PC-3 (cell line): ENCODE results near the gene SLC7A6OS. TPM values are rescaled to one million over a fixed set of nuclear protein-coding genes. Genes with fewer than 3 reads are reported as not detected.

Experiments used
- ATAC-seq: fragments of 200-7000 bp; cut with Tn5 transposase; 2 replicates; pipeline ENCODE4 v1.9.1; 2020; ENCODE audit warnings: mild to moderate bottlenecking, moderate library complexity
- BruUV-seq: library from RNA; stranded (reverse); fragments of 400-500 nt; replicated peaks from 2 replicates; lab custom pipeline; 2021; lab: Mats Ljungman, UMichigan
- CTCF ChIA-PET: fragments of 300-600 bp; sonication (Branson Sonifier 250); formaldehyde crosslinking; loops from one replicate; lab custom pipeline; 2022; ENCODE audit warnings: antibody characterized with exemption; lab: Charles Lee
- POLR2A ChIA-PET: fragments of 300-600 bp; sonication (Branson Sonifier 250); formaldehyde crosslinking; loops from one replicate; lab custom pipeline; 2022; ENCODE audit warnings: antibody characterized with exemption; ENCODE audit not compliant: unreplicated experiment; lab: Charles Lee
- DNase-seq: peaks from one replicate; pipeline ENCODE4 v3.0.0-alpha.2; 2015
- H2AFZ ChIP-seq: fragments of 300-600 bp; sonication (generic); 2 replicates; pipeline ENCODE4 v1.6.0; 2016; ENCODE audit warnings: antibody characterized with exemption, low read length
- H3F3A ChIP-seq: fragments of 300-600 bp; sonication (generic); one replicate; pipeline ENCODE4 v1.6.0; 2017; ENCODE audit warnings: antibody characterized with exemption, low read length, control low read depth, mild to moderate bottlenecking; ENCODE audit not compliant: unreplicated experiment
- H3K27ac ChIP-seq: fragments of 300-600 bp; sonication (generic); 2 replicates; pipeline ENCODE4 v1.5.1; 2016; ENCODE audit warnings: mild to moderate bottlenecking, low read length
- H3K27me3 ChIP-seq: fragments of 300-600 bp; sonication (generic); 2 replicates; pipeline ENCODE4 v1.6.1; 2016; ENCODE audit warnings: low read length, mixed read lengths
- H3K36me3 ChIP-seq: fragments of 300-600 bp; sonication (generic); 2 replicates; pipeline ENCODE4 v1.6.1; 2016; ENCODE audit warnings: low read depth, mixed run types, low read length, mixed read lengths
- H3K4me1 ChIP-seq: fragments of 300-600 bp; sonication (generic); 2 replicates; pipeline ENCODE4 v1.5.1; 2016; ENCODE audit warnings: low read length; ENCODE audit not compliant: insufficient read depth
- H3K4me2 ChIP-seq: fragments of 300-600 bp; sonication (generic); 2 replicates; pipeline ENCODE4 v1.6.0; 2016; ENCODE audit warnings: low read length
- H3K4me3 ChIP-seq: fragments of 300-600 bp; sonication (generic); 2 replicates; pipeline ENCODE4 v1.5.1; 2016; ENCODE audit warnings: mild to moderate bottlenecking, low read length, mixed read lengths
- H3K79me2 ChIP-seq: fragments of 300-600 bp; sonication (generic); 2 replicates; pipeline ENCODE4 v1.6.1; 2017; ENCODE audit warnings: low read length, mixed read lengths
- H3K9ac ChIP-seq: fragments of 300-600 bp; sonication (generic); 2 replicates; pipeline ENCODE4 v1.6.0; 2016; ENCODE audit warnings: mild to moderate bottlenecking, low read length
- H3K9me2 ChIP-seq: fragments of 300-600 bp; sonication (generic); replicated peaks from 2 replicates; pipeline ENCODE4 v1.6.1; 2016; ENCODE audit warnings: mixed run types, low read length, mixed read lengths
- H3K9me3 ChIP-seq: fragments of 300-600 bp; sonication (generic); 2 replicates; pipeline ENCODE4 v1.6.1; 2016; ENCODE audit warnings: low read length, mixed read lengths
- H4K20me1 ChIP-seq: fragments of 300-600 bp; sonication (generic); 2 replicates; pipeline ENCODE4 v1.6.1; 2016; ENCODE audit warnings: low read length, mixed read lengths
- CTCF ChIP-seq: fragments of 300-600 bp; sonication (generic); conservative IDR thresholded peaks from 2 replicates; pipeline ENCODE4 v1.5.1; 2017; ENCODE audit warnings: antibody characterized with exemption, low read depth, mild to moderate bottlenecking, low read length
- EZH2 ChIP-seq: fragments of 300-600 bp; sonication (generic); IDR thresholded peaks from one replicate; pipeline ENCODE4 v1.6.1; 2017; ENCODE audit warnings: antibody characterized with exemption, mild to moderate bottlenecking, low read length; ENCODE audit not compliant: unreplicated experiment
- EZH2phosphoT487 ChIP-seq: fragments of 300-600 bp; sonication (generic); IDR thresholded peaks from 2 replicates; pipeline ENCODE4 v1.6.1; 2018; ENCODE audit warnings: mild to moderate bottlenecking, antibody characterized with exemption, low read length, borderline replicate concordance
- intact Hi-C: fragments of 100-400 bp; cut with micrococcal nuclease; formaldehyde crosslinking; loops from 2 replicates; pipeline ENCODE4 v1.9.0; 2023
- total RNA-seq: library from RNA; depleted of rRNA; stranded (reverse); fragments of >200 nt; gene quantifications from 2 replicates; pipeline ENCODE4 v1.2.3, GENCODE V29; 2014

The SLC7A6OS gene
- total RNA-seq, 1 experiment from 2014 or later: 12.6 TPM

GRCh38 chr16:68344252-68344651 lies 33.5 kb upstream of the SLC7A6OS start:
- Histone ChIP-seq H3K4me3 (no peak overlapping the region), H3K9ac (no peak overlapping the region), H3K27me3 (no peaks in the 10 kb centered on the region), H3K4me1 (no peaks in the 10 kb centered on the region), H3K27ac (no peak overlapping the region), H2AFZ (no peak overlapping the region), H3K9me2 (no peaks in the 10 kb centered on the region), H3K4me2 (no peak overlapping the region), H3K9me3 (no peaks in the 10 kb centered on the region), H3F3A (no peaks in the 10 kb centered on the region), H4K20me1 (no peaks in the 10 kb centered on the region), H3K79me2 (no peaks in the 10 kb centered on the region), H3K36me3 (no peaks in the 10 kb centered on the region; the same call in 1 of the 2 replicates)
- BruUV-seq: no TSS peak
- intact Hi-C loops: no loop called here
- ATAC-seq: no peak
- DNase-seq: no peak
- TF ChIP-seq EZH2 (no peak), EZH2phosphoT487 (no peak), CTCF (no peak)
- POLR2A ChIA-PET: no interaction called here
- CTCF ChIA-PET: no interaction called here

- H3K79me2 ChIP-seq: no peaks in the 10 kb centered on the region
- H3K27ac ChIP-seq: no peak overlapping the region
- no peaks in the 10 kb centered on the region for H3K9me2 ChIP-seq
- no peak overlapping the region for H3K4me3 ChIP-seq
- H2AFZ ChIP-seq: no peak overlapping the region
- H4K20me1 ChIP-seq: no peaks in the 10 kb centered on the region
- H3F3A ChIP-seq: no peaks in the 10 kb centered on the region
- no TSS peak for BruUV-seq
- no peaks in the 10 kb centered on the region; the same call in 1 of the 2 replicates for H3K36me3 ChIP-seq
- no peaks in the 10 kb centered on the region for H3K27me3 ChIP-seq
- TF ChIP-seq CTCF (no peak), EZH2phosphoT487 (no peak), EZH2 (no peak)
- no peak for ATAC-seq
- no peak overlapping the region for H3K4me2 ChIP-seq
- ChIA-PET CTCF (no interaction called here), POLR2A (no interaction called here)
- intact Hi-C loops: no loop called here
- DNase-seq: no peak
- H3K9ac ChIP-seq: no peak overlapping the region
- no peaks in the 10 kb centered on the region for H3K4me1 ChIP-seq
- no peaks in the 10 kb centered on the region for H3K9me3 ChIP-seq
Observed at GRCh38 chr16:68343137-68343536, 32.4 kb upstream of the SLC7A6OS start.

GRCh38 chr16:68342620-68343019 lies 31.9 kb upstream of the SLC7A6OS start:
- peaks cover 3% of the 10 kb centered on the region; the same call in 1 of the 2 replicates for H3K36me3 ChIP-seq
- TF ChIP-seq EZH2phosphoT487: no peak
- no peak for TF ChIP-seq CTCF
- TF ChIP-seq EZH2: no peak
- CTCF ChIA-PET: no interaction called here
- H3F3A ChIP-seq: no peaks in the 10 kb centered on the region
- intact Hi-C loops: no loop called here
- H3K4me2 ChIP-seq: no peak overlapping the region
- no peak for ATAC-seq
- H3K27ac ChIP-seq: no peak overlapping the region
- H3K9me2 ChIP-seq: no peaks in the 10 kb centered on the region
- H3K79me2 ChIP-seq: no peaks in the 10 kb centered on the region
- no peak overlapping the region for H3K4me3 ChIP-seq
- no peaks in the 10 kb centered on the region for H3K4me1 ChIP-seq
- no peaks in the 10 kb centered on the region for H3K9me3 ChIP-seq
- no peaks in the 10 kb centered on the region for H3K27me3 ChIP-seq
- no peak overlapping the region for H2AFZ ChIP-seq
- POLR2A ChIA-PET: no interaction called here
- H3K9ac ChIP-seq: no peak overlapping the region
- H4K20me1 ChIP-seq: no peaks in the 10 kb centered on the region
- DNase-seq: no peak
- BruUV-seq: no TSS peak
